Measurements from ENCODE around the gene ADCYAP1R1. TPM values are rescaled to one million over a fixed set of nuclear protein-coding genes. Genes with fewer than 3 reads are reported as not detected.

ADCYAP1R1 gene
- polyA plus RNA-seq, 1 experiment: not detected

DNA sequence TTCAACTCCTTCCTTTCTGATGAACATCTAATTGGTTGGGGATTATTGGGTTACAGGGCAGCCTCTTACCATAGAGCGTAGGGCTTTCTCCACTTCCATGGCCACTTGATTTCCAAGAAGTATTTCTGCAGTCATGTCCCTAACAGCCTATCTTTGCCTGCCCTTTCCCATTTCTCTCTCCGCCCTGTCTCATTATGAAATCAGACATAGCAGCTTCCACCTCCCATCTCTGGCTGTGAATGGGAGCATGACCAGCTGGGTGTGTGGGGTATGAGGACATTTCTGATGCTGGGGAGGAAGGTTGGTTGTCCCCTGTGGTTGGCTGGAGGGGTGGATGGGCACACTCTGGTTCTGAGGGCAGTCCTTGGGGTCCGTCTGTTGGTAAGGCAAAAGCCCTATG is 41.2 kb downstream of the ADCYAP1R1 start:
- Histone ChIP-seq H3K27ac (ENCODE audit: low read depth, low read length) (no peak overlapping the region), H3K27me3 (ENCODE audit: control insufficient read depth, insufficient read depth, low read length) (no peaks in the 10 kb centered on the region), H3K9me3 (ENCODE audit: control insufficient read depth, insufficient read depth, low read length) (no peaks in the 10 kb centered on the region), H3K4me3 (ENCODE audit: low read depth, low read length) (no peak overlapping the region)
- TF ChIP-seq, protein P1, sequence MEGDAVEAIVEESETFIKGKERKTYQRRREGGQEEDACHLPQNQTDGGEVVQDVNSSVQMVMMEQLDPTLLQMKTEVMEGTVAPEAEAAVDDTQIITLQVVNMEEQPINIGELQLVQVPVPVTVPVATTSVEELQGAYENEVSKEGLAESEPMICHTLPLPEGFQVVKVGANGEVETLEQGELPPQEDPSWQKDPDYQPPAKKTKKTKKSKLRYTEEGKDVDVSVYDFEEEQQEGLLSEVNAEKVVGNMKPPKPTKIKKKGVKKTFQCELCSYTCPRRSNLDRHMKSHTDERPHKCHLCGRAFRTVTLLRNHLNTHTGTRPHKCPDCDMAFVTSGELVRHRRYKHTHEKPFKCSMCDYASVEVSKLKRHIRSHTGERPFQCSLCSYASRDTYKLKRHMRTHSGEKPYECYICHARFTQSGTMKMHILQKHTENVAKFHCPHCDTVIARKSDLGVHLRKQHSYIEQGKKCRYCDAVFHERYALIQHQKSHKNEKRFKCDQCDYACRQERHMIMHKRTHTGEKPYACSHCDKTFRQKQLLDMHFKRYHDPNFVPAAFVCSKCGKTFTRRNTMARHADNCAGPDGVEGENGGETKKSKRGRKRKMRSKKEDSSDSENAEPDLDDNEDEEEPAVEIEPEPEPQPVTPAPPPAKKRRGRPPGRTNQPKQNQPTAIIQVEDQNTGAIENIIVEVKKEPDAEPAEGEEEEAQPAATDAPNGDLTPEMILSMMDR (IDR thresholded peaks at IDR 0.05; ENCODE audit: low read depth, low read length): no peak
- CTCF ChIA-PET: no interaction called here
- no peak for DNase-seq (ENCODE audit: low read depth, low spot score)
- POLR2A ChIA-PET: no interaction called here

DNA sequence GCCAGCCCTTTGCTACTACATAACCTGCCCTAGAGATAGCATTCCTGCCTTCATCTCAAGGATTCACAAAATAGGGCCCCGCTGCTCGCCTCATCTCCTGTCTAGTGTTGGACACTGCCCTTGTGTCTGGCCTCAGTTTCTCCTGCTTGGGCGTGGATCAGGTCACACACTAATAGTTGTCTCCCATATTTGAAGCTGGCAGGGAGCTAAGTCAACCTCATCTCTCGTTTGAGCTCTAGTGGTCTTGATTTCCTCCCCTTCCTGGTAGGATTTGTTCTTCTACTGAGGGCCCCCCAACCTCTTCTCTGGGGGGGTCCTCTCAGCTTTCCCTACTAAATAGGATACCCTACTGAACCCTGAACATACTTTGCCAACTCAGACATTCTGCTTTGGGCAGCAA is 42.2 kb downstream of the ADCYAP1R1 start:
- Histone ChIP-seq H3K27ac (ENCODE audit: low read depth, low read length) (no peak overlapping the region), H3K4me3 (ENCODE audit: low read depth, low read length) (no peak overlapping the region), H3K9me3 (ENCODE audit: control insufficient read depth, insufficient read depth, low read length) (no peaks in the 10 kb centered on the region), H3K27me3 (ENCODE audit: control insufficient read depth, insufficient read depth, low read length) (peaks cover 3% of the 10 kb centered on the region)
- CTCF ChIA-PET: no interaction called here
- TF ChIP-seq, protein P1 (IDR thresholded peaks at IDR 0.05; ENCODE audit: low read depth, low read length): no peak
- no peak for DNase-seq (ENCODE audit: low read depth, low spot score)
- POLR2A ChIA-PET: no interaction called here

DNA sequence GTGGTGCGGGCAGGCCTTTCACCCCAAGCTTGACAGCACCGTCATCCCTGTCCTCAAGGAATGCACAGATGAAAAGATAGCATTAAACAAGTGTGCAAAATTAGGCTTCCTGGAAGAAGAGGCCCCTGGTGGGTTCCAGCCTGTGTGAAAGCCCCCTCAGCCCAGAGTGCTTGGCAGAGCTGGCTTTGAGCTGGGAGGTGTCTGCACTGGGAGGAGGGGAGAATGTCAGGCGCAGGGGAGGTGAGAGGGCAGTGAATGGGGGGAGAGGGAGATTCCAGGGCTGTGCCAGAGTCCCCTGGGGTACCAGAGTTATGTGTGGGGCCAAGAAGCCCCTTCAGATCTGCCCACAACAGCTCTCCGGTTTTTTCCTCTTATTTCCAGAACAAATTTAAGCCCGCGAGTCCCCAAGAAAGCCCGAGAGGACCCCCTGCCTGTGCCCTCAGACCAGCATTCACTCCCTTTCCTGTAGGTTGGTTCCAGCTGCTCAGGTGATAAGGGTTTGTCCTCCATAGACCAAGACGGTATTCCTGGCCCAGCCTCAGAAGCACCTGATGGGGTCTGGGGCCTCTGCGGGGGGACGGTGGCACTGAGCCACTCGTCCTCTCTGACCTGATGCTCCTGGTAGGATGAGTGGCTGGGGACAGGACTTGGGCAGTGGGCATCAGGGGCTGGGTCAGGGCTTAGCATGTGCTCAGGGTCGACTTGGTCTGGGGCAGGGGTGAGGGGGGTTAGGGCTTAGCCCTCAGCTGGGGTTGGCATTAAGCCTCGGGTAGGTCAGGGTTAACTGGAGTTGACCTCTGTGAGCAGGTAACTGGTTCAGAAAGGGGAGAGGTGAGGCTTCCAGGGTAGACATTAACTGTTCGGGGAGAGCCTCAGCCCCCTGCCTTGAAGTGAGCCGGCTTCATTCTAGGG is 43.4 kb downstream of the ADCYAP1R1 start:
- TF ChIP-seq, protein P1 (IDR thresholded peaks at IDR 0.05; ENCODE audit: low read depth, low read length): no peak

DNA sequence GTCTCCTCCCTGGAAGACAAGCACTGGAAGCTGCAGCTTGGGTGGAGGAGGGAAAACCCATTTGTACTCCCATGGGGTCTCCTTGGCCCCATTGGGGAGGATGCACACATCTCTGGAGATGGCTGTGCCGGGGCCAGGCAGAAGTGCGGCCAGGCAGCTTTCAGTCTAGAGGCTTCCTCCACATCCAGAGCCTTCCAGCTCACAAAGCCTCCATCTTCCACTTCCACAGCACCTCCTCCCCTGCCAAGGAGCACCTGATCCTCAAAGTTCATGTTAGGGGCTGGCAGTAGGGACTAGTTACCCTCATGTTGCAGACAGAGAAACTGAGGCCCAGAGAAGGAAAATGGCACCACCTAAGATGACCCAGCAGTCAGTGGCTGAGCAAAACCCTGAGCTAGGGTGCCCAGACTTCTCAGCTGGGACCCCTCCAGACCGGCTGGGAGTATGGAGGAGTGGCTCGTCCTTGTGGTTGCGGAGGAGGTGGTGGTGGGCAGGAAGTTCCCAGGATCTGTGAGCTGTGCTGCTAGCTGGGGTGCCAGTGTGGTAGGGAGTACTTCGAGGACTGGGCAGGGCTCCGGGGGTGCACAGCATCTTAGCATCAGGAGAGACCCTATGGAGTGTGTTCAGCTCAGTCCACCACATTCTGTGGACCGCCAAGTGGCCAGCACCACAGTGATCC is 44.2 kb downstream of the ADCYAP1R1 start:
- ChIA-PET CTCF (interaction anchor here (1.0 kb wide), 1 partner anchor 39 kb away, joined by 3 read pairs; no protein-coding TSS in a partner anchor), POLR2A (no interaction called here)
- Histone ChIP-seq H3K27me3 (ENCODE audit: control insufficient read depth, insufficient read depth, low read length) (peaks cover 3% of the 10 kb centered on the region), H3K4me3 (ENCODE audit: low read depth, low read length) (no peak overlapping the region), H3K27ac (ENCODE audit: low read depth, low read length) (no peak overlapping the region), H3K9me3 (ENCODE audit: control insufficient read depth, insufficient read depth, low read length) (no peaks in the 10 kb centered on the region)
- TF ChIP-seq, protein P1 (IDR thresholded peaks at IDR 0.05; ENCODE audit: low read depth, low read length): no peak
- DNase-seq (ENCODE audit: low read depth, low spot score): no peak

More for the DNA sequence above, 43.4 kb downstream of the ADCYAP1R1 start:
- Histone ChIP-seq H3K9me3 (ENCODE audit: control insufficient read depth, insufficient read depth, low read length) (no peaks in the 10 kb centered on the region), H3K27ac (ENCODE audit: low read depth, low read length) (no peak overlapping the region), H3K27me3 (ENCODE audit: control insufficient read depth, insufficient read depth, low read length) (peaks cover 3% of the 10 kb centered on the region), H3K4me3 (ENCODE audit: low read depth, low read length) (no peak overlapping the region)
- POLR2A ChIA-PET: no interaction called here
- no peak for DNase-seq (ENCODE audit: low read depth, low spot score)
- CTCF ChIA-PET: no interaction called here

DNA sequence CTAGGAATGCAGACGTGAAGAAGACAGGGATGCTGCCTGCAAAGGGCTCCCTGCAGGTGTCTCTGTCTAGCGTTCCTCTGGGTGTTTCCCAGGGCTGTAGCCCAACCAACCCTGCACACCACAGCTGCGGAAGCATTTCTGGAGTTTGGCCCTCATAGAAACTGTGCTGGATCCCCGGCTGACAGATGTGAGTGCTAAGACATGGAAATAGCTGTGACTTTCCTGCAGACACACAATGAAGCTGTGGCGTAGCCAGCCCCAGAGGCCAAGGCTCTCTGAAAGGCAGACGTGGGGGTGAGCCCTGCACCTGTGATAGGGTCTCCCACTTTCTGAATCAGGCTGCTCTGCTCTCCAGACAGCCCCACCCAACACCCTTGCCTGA is 44.8 kb downstream of the ADCYAP1R1 start:
- POLR2A ChIA-PET: no interaction called here
- H3K4me3 ChIP-seq (ENCODE audit: low read depth, low read length): no peak overlapping the region
- H3K9me3 ChIP-seq (ENCODE audit: control insufficient read depth, insufficient read depth, low read length): no peaks in the 10 kb centered on the region
- H3K27me3 ChIP-seq (ENCODE audit: control insufficient read depth, insufficient read depth, low read length): peaks cover 3% of the 10 kb centered on the region
- no peak for DNase-seq (ENCODE audit: low read depth, low spot score)
- CTCF ChIA-PET: interaction anchor here (1.0 kb wide), 1 partner anchor 38 kb away, joined by 3 read pairs; no protein-coding TSS in a partner anchor
- no peak overlapping the region for H3K27ac ChIP-seq (ENCODE audit: low read depth, low read length)
- TF ChIP-seq, protein P1 (IDR thresholded peaks at IDR 0.05; ENCODE audit: low read depth, low read length): no peak
